Esophagus muscularis mucosa (tissue), 4 donors: ENCODE data around the gene C3orf33. TPM values are rescaled to one million over a fixed set of nuclear protein-coding genes. Genes with fewer than 3 reads are reported as not detected.

ENCODE experiments used
- DNase-seq: peaks from one replicate; pipeline ENCODE4 v3.0.0-alpha.2; 2017; ENCODE audit errors: extremely low spot score
- H3K27ac ChIP-seq, 4 donors: fragments of 200-600 bp; sonication (generic); replicated peaks in 1 of 4; 1 replicate in 3 of 4; 2 replicates in 1 of 4; pipeline ENCODE4 v1.5.1; 2016 to 2019; ENCODE audit warnings: mild to moderate bottlenecking in 1 of 4
- H3K27me3 ChIP-seq, 4 donors: fragments of 200-600 bp; sonication (generic); one replicate each; pipeline versions ENCODE4 v1.5.1 to v1.6.0; 2016 to 2019
- H3K36me3 ChIP-seq, 4 donors: fragments of 200-600 bp; sonication (generic); one replicate each; pipeline ENCODE4 v1.5.1; 2016 to 2019
- H3K4me1 ChIP-seq, 4 donors: fragments of 200-600 bp; sonication (generic); one replicate each; pipeline ENCODE4 v1.5.1; 2016 to 2019
- H3K4me3 ChIP-seq, 4 donors: fragments of 200-600 bp; sonication (generic); 1 replicate in 2 of 4; 2 replicates in 2 of 4; pipeline ENCODE4 v1.5.1; 2016 to 2019; ENCODE audit warnings: mild to moderate bottlenecking in 4 of 4, moderate library complexity in 1 of 4
- H3K9me3 ChIP-seq, 4 donors: fragments of 200-600 bp; sonication (generic); 1 replicate in 3 of 4; 2 replicates in 1 of 4; pipeline ENCODE4 v1.5.1; 2016 to 2019
- CTCF ChIP-seq, 3 experiments: fragments of 200-600 bp in 2 of 3; fragments of 450-650 bp in 1 of 3; sonication (generic) in 2 of 3; IDR thresholded peaks; one replicate each; pipeline ENCODE4 v1.5.1; 2017 to 2019; ENCODE audit warnings: antibody characterized with exemption in 3 of 3, mild to moderate bottlenecking in 2 of 3, moderate library complexity in 1 of 3
- EP300 ChIP-seq: sonication (generic); formaldehyde crosslinking; IDR thresholded peaks from one replicate; pipeline ENCODE4 v1.6.1; 2017; ENCODE audit warnings: antibody characterized with exemption
- POLR2A ChIP-seq: fragments of 450-650 bp; IDR thresholded peaks from one replicate; pipeline ENCODE4 v1.6.1; 2017; ENCODE audit warnings: antibody characterized with exemption, moderate library complexity, mild to moderate bottlenecking, low read depth
- POLR2AphosphoS5 ChIP-seq, 2 donors: sonication (generic); formaldehyde crosslinking; IDR thresholded peaks; one replicate each; pipeline ENCODE4 v1.6.1; 2017; ENCODE audit warnings: antibody characterized with exemption in 2 of 2
- WGBS: methylation state at CpG from one replicate; pipeline ENCODE4 v1.1.5; 2018; 5-methylcytosine and 5-hydroxymethylcytosine counted together
- intact Hi-C: fragments of 100-400 bp; cut with DNase I; formaldehyde crosslinking; loops from one replicate; pipeline ENCODE4 v1.15.1; 2023
- total RNA-seq, 4 donors: library from RNA; depleted of rRNA; stranded (reverse); fragments of >200 nt; gene quantifications; one replicate each; pipeline versions ENCODE4 v1.1.0 to v1.2.1, GENCODE V29; 2016

Gene C3orf33
- total RNA-seq, 4 donors from 2014 or later, result 2.8 to 3.7 (median 3.1) TPM

- H3K9me3 ChIP-seq, result no peaks in the 10 kb centered on the region
- TF ChIP-seq POLR2A (no peak), CTCF (IDR thresholded peaks at IDR 0.05) (no peak), EP300 (no peak), POLR2AphosphoS5 (IDR thresholded peaks at IDR 0.05) (no peak)
Observed at GRCh38 chr3:155809181-155809580, 3.1 kb upstream of the C3orf33 start.

GRCh38 chr3:155807823-155808222 is 1.7 kb upstream of the C3orf33 start:
- intact Hi-C loops, result loop anchor here (5.0 kb wide), 2 partner anchors 44 to 64 kb away; partner anchors contain the start of genes GMPS and SLC33A1
- no peaks in the 10 kb centered on the region for H3K27me3 ChIP-seq
- H3K27ac ChIP-seq, result no peak overlapping the region
- DNase-seq, result no peak
- H3K4me3 ChIP-seq, result no peak overlapping the region
- no peak for TF ChIP-seq POLR2AphosphoS5 (IDR thresholded peaks at IDR 0.05)
- peaks cover 0 to 6% (median 0%) of the 10 kb centered on the region in 4 donors for H3K36me3 ChIP-seq
- WGBS, result 91% methylated on average over 2 of the region's 2 CpGs
- H3K9me3 ChIP-seq, result no peaks in the 10 kb centered on the region
- peaks cover 4 to 11% (median 9%) of the 10 kb centered on the region in 4 donors for H3K4me1 ChIP-seq

More at GRCh38 chr3:155809181-155809580, 3.1 kb upstream of the C3orf33 start:
- no peaks in the 10 kb centered on the region for H3K36me3 ChIP-seq
- no peak overlapping the region for H3K4me3 ChIP-seq
- H3K27me3 ChIP-seq, result no peaks in the 10 kb centered on the region
- DNase-seq, result no peak
- H3K27ac ChIP-seq, result no peak overlapping the region
- intact Hi-C loops, result loop anchor here (5.0 kb wide), 2 partner anchors 43 to 63 kb away; partner anchors contain the start of genes GMPS and SLC33A1
- H3K4me1 ChIP-seq, result peaks cover 4 to 11% (median 9%) of the 10 kb centered on the region in 4 donors

GRCh38 chr3:155805204-155805801 is 775 bp downstream of the C3orf33 start:
- intact Hi-C loops, result loop anchor here (5.0 kb wide), 2 partner anchors 47 to 67 kb away; partner anchors contain the start of genes GMPS and SLC33A1
- no peaks in the 10 kb centered on the region for H3K27me3 ChIP-seq
- peaks cover 4 to 11% (median 9%) of the 10 kb centered on the region in 4 donors for H3K4me1 ChIP-seq
- no peak for TF ChIP-seq POLR2AphosphoS5 (IDR thresholded peaks at IDR 0.05)
- no peak for TF ChIP-seq EP300
- no peak for TF ChIP-seq POLR2A
- no peak for TF ChIP-seq CTCF (IDR thresholded peaks at IDR 0.05)
- H3K9me3 ChIP-seq, result no peaks in the 10 kb centered on the region
- peak overlapping the region; percentile 73 to 88 (median 83) for H3K4me3 ChIP-seq
- H3K27ac ChIP-seq, result peak overlapping the region; percentile 80 to 89 (median 86)
- WGBS, result 54% methylated on average over 15 of the region's 15 CpGs
- H3K36me3 ChIP-seq, result peaks cover 0 to 17% (median 0%) of the 10 kb centered on the region in 4 donors
- no peak for DNase-seq

- no peak overlapping the region for H3K27ac ChIP-seq
- H3K4me3 ChIP-seq, result no peak overlapping the region
- H3K9me3 ChIP-seq, result no peaks in the 10 kb centered on the region
- H3K36me3 ChIP-seq, result peaks cover 0 to 26% (median under 1%) of the 10 kb centered on the region in 4 donors
- intact Hi-C loops, result no loop called here
- H3K4me1 ChIP-seq, result peaks cover 4 to 11% (median 9%) of the 10 kb centered on the region in 4 donors
- TF ChIP-seq EP300 (no peak), POLR2A (no peak), CTCF (IDR thresholded peaks at IDR 0.05) (no peak), POLR2AphosphoS5 (IDR thresholded peaks at IDR 0.05) (no peak)
- DNase-seq, result no peak
- no peaks in the 10 kb centered on the region for H3K27me3 ChIP-seq
Observed at GRCh38 chr3:155804323-155804722, 1.8 kb downstream of the C3orf33 start.

GRCh38 chr3:155792532-155792931 is 13.5 kb downstream of the C3orf33 start:
- H3K4me1 ChIP-seq, result no peaks in the 10 kb centered on the region
- TF ChIP-seq CTCF (IDR thresholded peaks at IDR 0.05) (no peak), POLR2AphosphoS5 (IDR thresholded peaks at IDR 0.05) (no peak), POLR2A (no peak), EP300 (no peak)
- H3K4me3 ChIP-seq, result no peak overlapping the region
- H3K27ac ChIP-seq, result no peak overlapping the region
- intact Hi-C loops, result no loop called here
- H3K27me3 ChIP-seq, result no peaks in the 10 kb centered on the region
- no peak for DNase-seq
- H3K36me3 ChIP-seq, result peaks cover 0 to 21% (median 15%) of the 10 kb centered on the region in 4 donors
- no peaks in the 10 kb centered on the region for H3K9me3 ChIP-seq
- 94% methylated on average over 1 of the region's 1 CpG for WGBS
